Bronchial epithelial cell (primary cell): ENCODE measurements around the gene PXDN. TPM values are rescaled to one million over a fixed set of nuclear protein-coding genes. Genes with fewer than 3 reads are reported as not detected.

Source experiments
- DNase-seq: peaks from one replicate; pipeline ENCODE4 v3.0.0-alpha.2; 2010; ENCODE audit warnings: low read depth
- FAIRE-seq: peaks from 2 replicates; lab custom pipeline; 2011; peaks lifted over from hg19 to GRCh38; lab: Jason Lieb, UNC
- H3K27me3 ChIP-seq: 2 replicates; pipeline ENCODE4 v1.5.1; 2011; ENCODE audit warnings: low read length; ENCODE audit not compliant: control insufficient read depth, insufficient read depth
- H3K36me3 ChIP-seq: 2 replicates; pipeline ENCODE4 v1.5.1; 2011; ENCODE audit warnings: low read length; ENCODE audit not compliant: control insufficient read depth, insufficient read depth
- H3K4me3 ChIP-seq: 2 replicates; pipeline ENCODE4 v1.5.1; 2011; ENCODE audit warnings: mild to moderate bottlenecking, low read depth, low read length, control low read depth
- total RNA-seq: library from RNA; depleted of rRNA; stranded (reverse); fragments of >200 nt; gene quantifications from 2 replicates; pipeline ENCODE4 v1.2.1, GENCODE V29; 2014
- TF ChIP-seq, protein P1 (sequence below): IDR thresholded peaks from 2 replicates; pipeline ENCODE4 v1.5.1; 2011; ENCODE audit warnings: mild to moderate bottlenecking, moderate library complexity, low read length, control low read depth, inconsistent platforms; ENCODE audit not compliant: insufficient read depth, severe bottlenecking

Gene PXDN
- total RNA-seq, 1 donor from 2014 or later: 34.0 TPM

GRCh38 chr2:1790473-1790872 is 46.2 kb upstream of the PXDN start:
- Histone ChIP-seq H3K36me3 (no peaks in the 10 kb centered on the region), H3K27me3 (no peaks in the 10 kb centered on the region), H3K4me3 (no peak overlapping the region)
- DNase-seq: no peak
- TF ChIP-seq, protein P1, sequence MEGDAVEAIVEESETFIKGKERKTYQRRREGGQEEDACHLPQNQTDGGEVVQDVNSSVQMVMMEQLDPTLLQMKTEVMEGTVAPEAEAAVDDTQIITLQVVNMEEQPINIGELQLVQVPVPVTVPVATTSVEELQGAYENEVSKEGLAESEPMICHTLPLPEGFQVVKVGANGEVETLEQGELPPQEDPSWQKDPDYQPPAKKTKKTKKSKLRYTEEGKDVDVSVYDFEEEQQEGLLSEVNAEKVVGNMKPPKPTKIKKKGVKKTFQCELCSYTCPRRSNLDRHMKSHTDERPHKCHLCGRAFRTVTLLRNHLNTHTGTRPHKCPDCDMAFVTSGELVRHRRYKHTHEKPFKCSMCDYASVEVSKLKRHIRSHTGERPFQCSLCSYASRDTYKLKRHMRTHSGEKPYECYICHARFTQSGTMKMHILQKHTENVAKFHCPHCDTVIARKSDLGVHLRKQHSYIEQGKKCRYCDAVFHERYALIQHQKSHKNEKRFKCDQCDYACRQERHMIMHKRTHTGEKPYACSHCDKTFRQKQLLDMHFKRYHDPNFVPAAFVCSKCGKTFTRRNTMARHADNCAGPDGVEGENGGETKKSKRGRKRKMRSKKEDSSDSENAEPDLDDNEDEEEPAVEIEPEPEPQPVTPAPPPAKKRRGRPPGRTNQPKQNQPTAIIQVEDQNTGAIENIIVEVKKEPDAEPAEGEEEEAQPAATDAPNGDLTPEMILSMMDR: no peak
- no peak for FAIRE-seq

- TF ChIP-seq, protein P1: no peak
- H3K4me3 ChIP-seq: no peak overlapping the region
- DNase-seq: no peak
- no peaks in the 10 kb centered on the region for H3K36me3 ChIP-seq
- FAIRE-seq: no peak
- no peaks in the 10 kb centered on the region for H3K27me3 ChIP-seq
These were observed 45.3 kb upstream of the PXDN start for GRCh38 chr2:1789610-1790009.

- Histone ChIP-seq H3K36me3 (no peaks in the 10 kb centered on the region), H3K27me3 (no peaks in the 10 kb centered on the region), H3K4me3 (no peak overlapping the region)
- DNase-seq: no peak
- FAIRE-seq: no peak
- TF ChIP-seq, protein P1: no peak
These were observed 44.2 kb upstream of the PXDN start for GRCh38 chr2:1788478-1788959.

DNA sequence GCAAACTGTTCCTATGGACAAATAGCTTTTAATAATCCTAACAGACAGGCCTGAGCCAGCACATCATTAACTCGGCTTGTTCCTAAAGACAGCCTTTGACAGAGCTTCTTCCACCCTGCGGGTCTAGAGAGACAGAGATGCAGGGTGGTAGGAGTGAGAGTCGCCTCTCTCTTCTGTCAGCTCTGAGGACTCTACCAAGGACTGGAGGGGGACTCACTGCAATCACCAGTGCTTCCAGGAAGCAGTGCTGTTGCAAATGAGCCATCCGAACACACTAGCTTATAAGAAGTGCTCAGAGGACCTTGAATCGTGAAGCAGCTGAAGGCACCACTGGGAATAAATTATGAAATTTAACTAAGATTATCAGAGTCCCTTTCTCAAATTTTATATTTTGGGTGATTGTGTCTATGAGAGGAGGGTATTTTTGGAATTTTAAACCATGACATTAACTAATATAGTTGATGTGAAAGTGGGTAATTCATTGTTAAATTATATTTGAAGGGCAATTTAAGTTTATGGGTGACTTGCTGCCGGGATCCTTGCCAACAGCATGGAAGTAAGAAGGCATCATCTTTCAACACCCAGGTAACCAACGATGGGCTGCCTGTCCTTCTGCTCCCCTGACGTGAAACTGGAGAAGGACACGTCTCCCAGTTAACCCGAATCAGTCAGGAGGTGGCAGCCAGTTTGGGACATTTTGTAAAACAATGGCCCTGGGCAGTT is 43.6 kb upstream of the PXDN start:
- Histone ChIP-seq H3K27me3 (no peaks in the 10 kb centered on the region), H3K36me3 (no peaks in the 10 kb centered on the region), H3K4me3 (no peak overlapping the region)
- DNase-seq (no peak), FAIRE-seq (peak; percentile 18)
- TF ChIP-seq, protein P1: no peak

DNA sequence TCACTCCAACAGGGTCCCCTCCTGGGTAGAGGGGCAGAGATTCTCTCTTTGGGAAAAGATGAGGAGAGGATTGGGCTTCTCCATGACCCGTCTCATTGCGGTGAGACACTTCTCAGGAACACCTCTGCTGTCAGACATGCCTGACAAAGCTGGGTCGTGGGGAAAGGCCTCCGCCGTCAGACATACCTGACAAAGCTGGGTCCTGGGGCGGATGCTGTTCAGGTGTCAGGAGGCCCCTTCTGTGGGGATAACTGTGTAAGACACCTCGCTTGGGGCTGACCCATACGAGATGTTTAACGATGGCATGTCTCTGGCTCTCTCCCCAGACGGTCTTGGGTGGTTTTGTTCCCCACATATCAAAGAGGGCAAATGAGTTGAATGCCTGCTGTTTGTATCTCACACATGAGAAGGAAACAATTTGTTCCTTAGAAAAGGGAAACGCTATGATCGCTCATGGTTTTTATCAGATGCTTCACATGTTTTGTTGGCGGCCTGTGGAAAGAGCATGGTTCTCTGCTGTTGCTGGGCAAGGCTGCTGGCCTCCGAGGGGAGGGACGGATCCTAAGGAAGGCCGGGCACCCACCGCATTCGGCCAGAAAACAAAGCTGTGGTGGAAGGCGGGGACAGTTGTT is 40.8 kb upstream of the PXDN start:
- TF ChIP-seq, protein P1: no peak
- FAIRE-seq (no peak), DNase-seq (no peak)

More for the DNA sequence above, 40.8 kb upstream of the PXDN start:
- Histone ChIP-seq H3K27me3 (no peaks in the 10 kb centered on the region), H3K4me3 (no peak overlapping the region), H3K36me3 (no peaks in the 10 kb centered on the region)
